ENCODE data around the gene SPEF1.
A peak's percentile ranks its signal among the peaks of the same experiment; 100 is the strongest.

The SPEF1 gene

DNA sequence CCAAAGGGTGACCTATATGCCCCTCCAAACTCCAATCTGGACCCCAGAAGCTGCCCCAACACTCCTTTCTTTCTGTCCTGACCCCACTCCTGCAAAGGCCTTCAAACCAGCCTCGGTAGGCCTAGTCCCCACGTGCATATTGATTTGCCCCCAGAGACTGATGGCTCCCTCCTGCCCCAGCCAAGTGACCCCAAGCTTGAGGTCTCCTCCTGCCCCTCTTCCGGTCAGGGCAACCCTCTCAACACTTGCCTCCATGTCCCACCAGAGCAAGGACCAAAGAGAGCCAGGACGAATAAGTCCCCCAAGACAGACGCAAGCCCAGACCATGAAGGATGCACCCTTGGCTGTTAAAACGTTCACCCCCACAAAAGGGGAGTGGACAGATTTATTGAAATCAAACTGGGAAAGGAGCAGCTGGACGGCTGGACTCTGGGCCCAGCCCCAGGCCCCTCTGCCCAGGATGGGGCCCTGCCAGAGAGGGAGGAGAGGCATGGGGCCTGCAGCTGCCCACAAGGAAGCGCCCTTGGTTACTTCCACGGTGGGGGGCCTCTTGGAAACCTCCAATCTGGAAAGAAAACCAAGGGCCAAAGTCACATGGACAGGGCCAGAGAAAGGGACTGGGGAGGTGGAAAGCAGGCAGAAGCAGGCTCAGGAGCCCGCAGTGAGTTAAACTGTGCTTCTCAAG lies 2.4 kb upstream of the SPEF1 start:
- no peak overlapping the region for H3K27ac ChIP-seq (replicated peaks; ENCODE audit: low read length)
- peaks cover under 1 to 14% (median 12%) of the 10 kb centered on the region in 3 experiments for H3K27me3 ChIP-seq (ENCODE audit: control insufficient read depth in 3 of 3, insufficient read depth in 3 of 3, low read depth in 1 of 3, low read length in 3 of 3)
- H2BK15ac ChIP-seq (ENCODE audit: low read length): no peak overlapping the region
- no peak overlapping the region for H3K4ac ChIP-seq (ENCODE audit: low read length)
- H2BK5ac ChIP-seq (ENCODE audit: low read length): no peak overlapping the region
- peaks cover 11% of the 10 kb centered on the region for H3K79me1 ChIP-seq (ENCODE audit: low read depth, low read length)
- H2BK120ac ChIP-seq (ENCODE audit: low read depth, low read length): no peak overlapping the region
- no peak overlapping the region for H4K91ac ChIP-seq (ENCODE audit: low read depth, low read length, poor library complexity)
- peaks cover 3 to 17% of the 10 kb centered on the region in 2 donors for H3K4me1 ChIP-seq (ENCODE audit: control insufficient read depth in 2 of 2, insufficient read depth in 1 of 2, low read depth in 1 of 2, low read length in 2 of 2)
- no peak overlapping the region for H4K8ac ChIP-seq (ENCODE audit: low read depth, low read length)
- no peak for DNase-seq (ENCODE audit: low spot score)
- no peak overlapping the region for H3K4me3 ChIP-seq (ENCODE audit: low read length in 2 of 2)
- no peak overlapping the region for H2AK5ac ChIP-seq (ENCODE audit: low read depth, low read length)
- H3K9me3 ChIP-seq (replicated peaks in 1 of 2; ENCODE audit: control insufficient read depth in 2 of 2, insufficient read depth in 1 of 2, low read depth in 1 of 2, low read length in 2 of 2): no peaks in the 10 kb centered on the region
- no peak overlapping the region for H3K9ac ChIP-seq (ENCODE audit: low read depth, low read length, poor library complexity)
- H3K23ac ChIP-seq (ENCODE audit: low read depth, low read length, poor library complexity): no peak overlapping the region
- no peak overlapping the region for H2BK12ac ChIP-seq (ENCODE audit: low read length)
- H3K18ac ChIP-seq (ENCODE audit: low read length): no peak overlapping the region
- WGBS, 2 donors (ENCODE audit: extremely low coverage in 2 of 2, insufficient read length in 2 of 2, insufficient replicate concordance in 1 of 2): no CpG with 5 or more reads among the region's 10 CpGs
- H3K14ac ChIP-seq (ENCODE audit: low read length): no peak overlapping the region
- H3K4me2 ChIP-seq (ENCODE audit: insufficient read depth, low read length, poor library complexity, severe bottlenecking): no peak overlapping the region
- peaks cover 0 to 4% of the 10 kb centered on the region in 2 donors for H3K36me3 ChIP-seq (replicated peaks in 1 of 2; ENCODE audit: control insufficient read depth in 2 of 2, insufficient read depth in 2 of 2, low read length in 2 of 2)
- H2AFZ ChIP-seq (ENCODE audit: low read length): no peak overlapping the region

DNA sequence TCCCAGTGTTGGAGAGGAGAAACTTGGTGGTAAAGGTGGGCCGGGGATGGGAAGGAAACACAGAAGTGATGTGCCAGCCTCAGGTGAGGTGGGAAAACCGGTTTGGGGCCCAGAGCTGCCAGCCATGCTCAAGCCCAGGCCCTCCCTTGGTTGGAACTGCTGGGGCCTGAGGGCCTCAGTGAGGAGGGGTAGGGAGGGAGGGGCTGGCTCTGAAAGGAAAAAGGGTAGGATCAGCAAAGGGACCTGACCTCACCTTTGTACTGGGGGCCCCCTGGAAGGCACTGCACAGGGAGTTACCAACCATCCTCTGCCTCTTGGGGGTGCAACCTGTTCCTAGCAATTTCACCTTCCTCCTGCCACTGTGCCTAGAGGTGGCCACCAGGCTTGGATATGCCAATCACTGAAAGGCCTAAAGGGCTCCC lies 1.8 kb upstream of the SPEF1 start:
- WGBS, 2 donors (ENCODE audit: extremely low coverage in 2 of 2, insufficient read length in 2 of 2, insufficient replicate concordance in 1 of 2): no CpG with 5 or more reads among the region's 2 CpGs
- H3K4ac ChIP-seq (ENCODE audit: low read length): no peak overlapping the region
- H3K27ac ChIP-seq (replicated peaks; ENCODE audit: low read length): no peak overlapping the region
- no peak overlapping the region for H3K14ac ChIP-seq (ENCODE audit: low read length)
- no peak overlapping the region for H2BK15ac ChIP-seq (ENCODE audit: low read length)
- H4K91ac ChIP-seq (ENCODE audit: low read depth, low read length, poor library complexity): no peak overlapping the region
- peaks cover 11% of the 10 kb centered on the region for H3K79me1 ChIP-seq (ENCODE audit: low read depth, low read length)
- no peak for DNase-seq (ENCODE audit: low spot score)
- peaks cover 0 to 4% of the 10 kb centered on the region in 2 donors for H3K36me3 ChIP-seq (replicated peaks in 1 of 2; ENCODE audit: control insufficient read depth in 2 of 2, insufficient read depth in 2 of 2, low read length in 2 of 2)
- no peak overlapping the region for H2AFZ ChIP-seq (ENCODE audit: low read length)
- no peak overlapping the region for H2BK120ac ChIP-seq (ENCODE audit: low read depth, low read length)
- no peak overlapping the region for H2AK5ac ChIP-seq (ENCODE audit: low read depth, low read length)
- no peak overlapping the region for H3K23ac ChIP-seq (ENCODE audit: low read depth, low read length, poor library complexity)
- peaks cover 2 to 20% (median 18%) of the 10 kb centered on the region in 3 experiments for H3K27me3 ChIP-seq (ENCODE audit: control insufficient read depth in 3 of 3, insufficient read depth in 3 of 3, low read depth in 1 of 3, low read length in 3 of 3)
- H3K4me3 ChIP-seq (ENCODE audit: low read length in 2 of 2): no peak overlapping the region
- no peak overlapping the region for H2BK5ac ChIP-seq (ENCODE audit: low read length)
- no peak overlapping the region for H2BK12ac ChIP-seq (ENCODE audit: low read length)
- peaks cover 3 to 19% of the 10 kb centered on the region in 2 donors for H3K4me1 ChIP-seq (ENCODE audit: control insufficient read depth in 2 of 2, insufficient read depth in 1 of 2, low read depth in 1 of 2, low read length in 2 of 2)
- no peak overlapping the region for H3K18ac ChIP-seq (ENCODE audit: low read length)
- no peak overlapping the region for H4K8ac ChIP-seq (ENCODE audit: low read depth, low read length)
- no peak overlapping the region for H3K4me2 ChIP-seq (ENCODE audit: insufficient read depth, low read length, poor library complexity, severe bottlenecking)
- no peak overlapping the region for H3K9ac ChIP-seq (ENCODE audit: low read depth, low read length, poor library complexity)
- H3K9me3 ChIP-seq (replicated peaks in 1 of 2; ENCODE audit: control insufficient read depth in 2 of 2, insufficient read depth in 1 of 2, low read depth in 1 of 2, low read length in 2 of 2): no peaks in the 10 kb centered on the region

DNA sequence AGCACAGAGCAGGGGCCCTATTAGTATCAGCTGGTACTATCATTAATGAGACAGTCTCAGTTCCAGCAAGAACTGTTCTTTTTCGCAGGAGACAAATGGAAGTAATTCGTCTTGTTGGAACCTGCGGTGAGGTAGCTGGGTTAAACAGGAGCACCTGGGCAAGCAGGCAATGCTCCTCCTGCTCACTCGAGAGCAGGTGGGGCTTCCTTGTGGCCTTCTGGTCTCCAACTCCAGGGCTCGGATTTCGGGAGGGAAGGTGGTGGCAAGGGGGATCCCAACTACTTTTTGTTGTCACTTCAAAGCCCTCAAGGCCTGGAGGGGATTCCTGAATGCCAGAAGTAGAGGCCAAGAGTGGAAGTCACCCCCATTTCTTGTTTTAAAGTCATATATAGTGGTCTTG lies 1.3 kb upstream of the SPEF1 start:
- H3K36me3 ChIP-seq (replicated peaks in 1 of 2; ENCODE audit: control insufficient read depth in 2 of 2, insufficient read depth in 2 of 2, low read length in 2 of 2): peaks cover 0 to 4% of the 10 kb centered on the region in 2 donors
- H3K4me2 ChIP-seq (ENCODE audit: insufficient read depth, low read length, poor library complexity, severe bottlenecking): no peak overlapping the region
- H3K14ac ChIP-seq (ENCODE audit: low read length): no peak overlapping the region
- H2AK5ac ChIP-seq (ENCODE audit: low read depth, low read length): no peak overlapping the region
- H3K79me1 ChIP-seq (ENCODE audit: low read depth, low read length): peaks cover 11% of the 10 kb centered on the region
- H4K91ac ChIP-seq (ENCODE audit: low read depth, low read length, poor library complexity): no peak overlapping the region
- no peak overlapping the region for H2AFZ ChIP-seq (ENCODE audit: low read length)
- no peak overlapping the region for H3K4ac ChIP-seq (ENCODE audit: low read length)
- no peak overlapping the region for H2BK120ac ChIP-seq (ENCODE audit: low read depth, low read length)
- H2BK5ac ChIP-seq (ENCODE audit: low read length): no peak overlapping the region
- no peak overlapping the region for H2BK12ac ChIP-seq (ENCODE audit: low read length)
- no peaks in the 10 kb centered on the region for H3K9me3 ChIP-seq (replicated peaks in 1 of 2; ENCODE audit: control insufficient read depth in 2 of 2, insufficient read depth in 1 of 2, low read depth in 1 of 2, low read length in 2 of 2)
- H3K9ac ChIP-seq (ENCODE audit: low read depth, low read length, poor library complexity): no peak overlapping the region
- peaks cover 3 to 19% of the 10 kb centered on the region in 2 donors for H3K4me1 ChIP-seq (ENCODE audit: control insufficient read depth in 2 of 2, insufficient read depth in 1 of 2, low read depth in 1 of 2, low read length in 2 of 2)
- H2BK15ac ChIP-seq (ENCODE audit: low read length): no peak overlapping the region
- H3K27me3 ChIP-seq (ENCODE audit: control insufficient read depth in 3 of 3, insufficient read depth in 3 of 3, low read depth in 1 of 3, low read length in 3 of 3): peaks cover 2 to 24% (median 23%) of the 10 kb centered on the region in 3 experiments
- H4K8ac ChIP-seq (ENCODE audit: low read depth, low read length): no peak overlapping the region
- no CpG with 5 or more reads among the region's 6 CpGs for WGBS, 2 donors (ENCODE audit: extremely low coverage in 2 of 2, insufficient read length in 2 of 2, insufficient replicate concordance in 1 of 2)
- no peak overlapping the region for H3K4me3 ChIP-seq (ENCODE audit: low read length in 2 of 2)
- H3K18ac ChIP-seq (ENCODE audit: low read length): no peak overlapping the region
- no peak for DNase-seq (ENCODE audit: low spot score)
- H3K23ac ChIP-seq (ENCODE audit: low read depth, low read length, poor library complexity): no peak overlapping the region
- H3K27ac ChIP-seq (replicated peaks; ENCODE audit: low read length): no peak overlapping the region

DNA sequence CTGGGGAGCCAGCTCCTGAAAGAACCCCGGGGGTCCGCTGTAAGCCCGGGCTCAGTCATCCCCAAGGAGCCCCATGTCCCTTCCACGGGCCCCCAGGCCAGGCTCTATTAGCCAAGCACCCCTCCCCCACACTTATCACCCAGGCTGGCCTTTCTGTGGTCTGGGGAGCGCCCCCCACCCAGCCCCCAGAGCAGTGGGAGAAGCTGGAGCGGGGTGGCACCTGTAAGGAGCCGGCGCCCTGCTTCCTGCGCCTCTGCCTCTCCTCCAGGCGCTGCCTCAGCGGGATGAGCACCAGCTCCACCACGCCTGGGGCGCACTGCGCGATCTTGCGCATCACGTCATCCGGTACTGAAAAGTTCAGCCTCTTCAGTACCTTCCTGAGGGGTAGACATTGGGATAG lies 2.3 kb downstream of the SPEF1 start:
- H3K79me1 ChIP-seq (ENCODE audit: low read depth, low read length): no peaks in the 10 kb centered on the region
- peak overlapping the region; percentile 98 for H2BK15ac ChIP-seq (ENCODE audit: low read length)
- H3K18ac ChIP-seq (ENCODE audit: low read length): no peak overlapping the region
- peaks cover 3 to 4% of the 10 kb centered on the region in 2 donors for H3K9me3 ChIP-seq (replicated peaks in 1 of 2; ENCODE audit: control insufficient read depth in 2 of 2, insufficient read depth in 1 of 2, low read depth in 1 of 2, low read length in 2 of 2)
- peaks cover 3 to 10% of the 10 kb centered on the region in 2 donors for H3K4me1 ChIP-seq (ENCODE audit: control insufficient read depth in 2 of 2, insufficient read depth in 1 of 2, low read depth in 1 of 2, low read length in 2 of 2)
- WGBS, 2 donors (ENCODE audit: extremely low coverage in 2 of 2, insufficient read length in 2 of 2, insufficient replicate concordance in 1 of 2): no CpG with 5 or more reads among the region's 18 CpGs
- no peak overlapping the region for H4K8ac ChIP-seq (ENCODE audit: low read depth, low read length)
- no peaks in the 10 kb centered on the region for H3K36me3 ChIP-seq (replicated peaks in 1 of 2; ENCODE audit: control insufficient read depth in 2 of 2, insufficient read depth in 2 of 2, low read length in 2 of 2)
- H2BK120ac ChIP-seq (ENCODE audit: low read depth, low read length): no peak overlapping the region
- no peak overlapping the region for H3K23ac ChIP-seq (ENCODE audit: low read depth, low read length, poor library complexity)
- H3K4me2 ChIP-seq (ENCODE audit: insufficient read depth, low read length, poor library complexity, severe bottlenecking): no peak overlapping the region
- H3K9ac ChIP-seq (ENCODE audit: low read depth, low read length, poor library complexity): no peak overlapping the region
- H3K27me3 ChIP-seq (ENCODE audit: control insufficient read depth in 3 of 3, insufficient read depth in 3 of 3, low read depth in 1 of 3, low read length in 3 of 3): peaks cover 2 to 46% (median 34%) of the 10 kb centered on the region in 3 experiments
- H3K4me3 ChIP-seq (ENCODE audit: low read length in 2 of 2): no peak overlapping the region
- H2AFZ ChIP-seq (ENCODE audit: low read length): no peak overlapping the region
- no peak overlapping the region for H2BK5ac ChIP-seq (ENCODE audit: low read length)
- no peak overlapping the region for H2BK12ac ChIP-seq (ENCODE audit: low read length)
- DNase-seq (ENCODE audit: low spot score): no peak
- no peak overlapping the region for H3K27ac ChIP-seq (replicated peaks; ENCODE audit: low read length)
- H2AK5ac ChIP-seq (ENCODE audit: low read depth, low read length): peak overlapping the region; percentile 27
- no peak overlapping the region for H3K4ac ChIP-seq (ENCODE audit: low read length)
- H3K14ac ChIP-seq (ENCODE audit: low read length): no peak overlapping the region
- no peak overlapping the region for H4K91ac ChIP-seq (ENCODE audit: low read depth, low read length, poor library complexity)
